PC-3 (cell line): ENCODE data around the gene AKAP3.

ENCODE experiments used
- CTCF ChIP-seq: fragments of 300-600 bp; sonication (generic); conservative IDR thresholded peaks from 2 replicates; pipeline ENCODE4 v1.5.1; 2017; ENCODE audit warnings: antibody characterized with exemption, low read depth, mild to moderate bottlenecking, low read length
- EZH2 ChIP-seq: fragments of 300-600 bp; sonication (generic); IDR thresholded peaks from one replicate; pipeline ENCODE4 v1.6.1; 2017; ENCODE audit warnings: antibody characterized with exemption, mild to moderate bottlenecking, low read length; ENCODE audit not compliant: unreplicated experiment
- EZH2phosphoT487 ChIP-seq: fragments of 300-600 bp; sonication (generic); IDR thresholded peaks from 2 replicates; pipeline ENCODE4 v1.6.1; 2018; ENCODE audit warnings: mild to moderate bottlenecking, antibody characterized with exemption, low read length, borderline replicate concordance

GRCh38 chr12:4653257-4653656 is 4.4 kb upstream of the AKAP3 start:
- TF ChIP-seq CTCF, result no peak
- no peak for TF ChIP-seq EZH2
- TF ChIP-seq EZH2phosphoT487, result no peak
